8988T (cell line): ENCODE data around the gene SHROOM2.

Source experiments
- DNase-seq: peaks from one replicate; pipeline ENCODE4 v3.0.0; 2011

The SHROOM2 gene

DNA sequence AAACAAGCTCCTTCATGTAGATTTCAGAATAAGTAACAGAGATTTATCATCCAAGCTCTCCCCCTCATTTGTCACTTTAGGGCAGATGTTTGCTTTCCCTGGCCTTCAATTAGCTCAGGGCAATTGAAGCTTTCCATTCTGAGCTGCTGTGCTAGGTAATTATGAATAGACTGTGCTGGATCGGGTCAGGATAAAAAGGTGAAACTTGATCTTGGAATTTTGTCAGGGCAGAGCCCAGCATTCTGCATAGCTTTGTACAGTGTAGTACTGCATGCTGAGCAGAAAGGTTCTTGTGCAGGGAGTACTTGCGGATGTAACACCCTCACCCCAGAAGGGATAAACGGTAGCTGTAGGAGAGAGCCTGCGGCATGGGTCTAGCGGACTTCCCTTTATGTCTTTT is 116.9 kb downstream of the SHROOM2 start:
- no peak for DNase-seq

DNA sequence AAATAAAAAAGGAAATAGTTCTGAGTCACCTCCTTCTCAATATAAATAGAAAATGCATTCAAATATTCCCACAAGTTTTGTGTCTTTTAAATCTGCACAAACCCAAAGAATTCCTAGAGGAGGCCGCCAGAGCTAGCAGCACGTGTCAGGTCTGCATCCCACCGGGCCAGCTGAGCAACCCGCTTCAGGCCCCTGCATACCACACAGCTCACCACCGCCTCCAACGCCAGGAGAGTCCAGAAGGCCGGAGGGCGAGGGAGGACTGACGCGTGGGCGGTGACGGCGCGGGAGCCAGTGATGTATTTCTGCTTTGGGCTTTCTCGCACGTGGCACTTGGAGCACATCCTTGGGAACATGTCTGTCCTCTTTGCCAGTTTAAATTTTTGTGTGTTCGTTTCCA is 119.1 kb downstream of the SHROOM2 start:
- DNase-seq, result no peak

DNA sequence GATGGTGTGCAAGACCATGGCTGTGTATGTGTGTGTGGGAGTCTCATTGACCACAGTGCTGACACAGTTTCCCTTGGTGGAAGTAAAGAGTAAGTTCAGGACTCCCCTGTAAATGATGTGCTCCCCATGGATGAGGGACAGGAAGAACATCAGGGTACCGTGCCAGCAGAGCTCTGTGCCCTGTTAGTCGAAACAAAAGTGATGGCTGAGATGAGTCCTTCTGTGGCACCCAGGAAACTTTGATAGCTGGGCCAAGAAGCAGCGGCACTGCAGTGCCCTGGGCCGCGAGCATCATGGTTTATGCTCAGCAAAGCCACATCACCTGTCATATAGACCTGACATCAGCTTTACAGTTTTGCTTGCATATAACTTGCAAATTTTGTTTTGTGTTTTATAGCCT is 119.5 kb downstream of the SHROOM2 start:
- DNase-seq, result no peak

DNA sequence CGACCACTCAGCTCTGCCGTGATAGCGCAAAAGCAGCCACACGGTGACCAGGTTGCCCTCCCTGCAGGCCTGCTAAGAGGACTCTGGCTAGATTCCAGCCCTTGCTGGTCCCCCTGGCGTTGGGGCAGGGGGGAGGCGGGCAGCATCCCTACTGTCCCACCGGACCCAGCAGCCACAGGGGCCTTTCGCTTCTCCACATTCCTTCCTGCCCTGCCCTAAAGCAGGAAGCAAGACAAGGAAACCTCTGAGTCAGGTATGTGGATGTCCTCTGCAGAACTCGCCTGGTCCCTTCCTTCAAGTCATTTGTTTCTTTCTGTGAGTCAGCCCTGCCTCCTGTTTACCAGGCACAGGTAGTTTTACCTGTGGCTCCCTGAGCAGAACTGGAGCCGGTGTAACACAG is 120.7 kb downstream of the SHROOM2 start:
- no peak for DNase-seq

DNA sequence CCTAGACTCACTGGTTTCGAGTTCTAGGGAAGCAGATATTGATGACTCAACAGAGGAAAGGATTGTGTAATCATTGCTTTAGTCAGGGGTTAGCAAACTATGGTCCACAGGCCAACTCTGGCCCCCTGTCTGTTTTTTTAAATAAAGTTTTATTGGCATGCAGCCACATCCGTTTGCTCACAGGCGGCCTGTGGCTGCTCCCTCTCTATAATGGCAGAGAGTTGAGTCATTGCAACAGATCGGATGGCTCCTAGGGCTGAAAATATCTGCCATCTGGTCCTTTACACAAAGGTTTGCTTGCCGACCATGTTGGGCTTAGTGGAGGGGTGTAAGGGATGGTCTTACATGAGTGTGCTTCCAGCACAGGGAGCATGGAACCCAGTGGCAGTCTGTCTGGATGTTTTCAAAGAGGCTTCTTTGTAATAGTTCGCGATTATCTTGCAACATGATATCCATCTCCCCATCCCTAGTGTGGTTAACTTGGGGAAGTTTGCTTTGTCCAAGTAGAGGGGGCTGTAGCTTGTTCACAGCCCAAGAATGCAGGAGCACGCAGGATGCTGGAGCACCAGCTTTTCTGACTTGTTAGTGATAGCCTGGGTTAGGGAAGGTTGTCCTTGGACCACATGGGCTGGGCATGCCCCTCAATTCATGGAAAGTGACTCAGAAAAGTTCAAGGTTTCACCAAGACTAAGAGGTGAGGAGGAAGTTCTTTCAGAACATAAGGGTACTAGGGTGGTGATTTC is 121.6 kb downstream of the SHROOM2 start:
- DNase-seq, result no peak

DNA sequence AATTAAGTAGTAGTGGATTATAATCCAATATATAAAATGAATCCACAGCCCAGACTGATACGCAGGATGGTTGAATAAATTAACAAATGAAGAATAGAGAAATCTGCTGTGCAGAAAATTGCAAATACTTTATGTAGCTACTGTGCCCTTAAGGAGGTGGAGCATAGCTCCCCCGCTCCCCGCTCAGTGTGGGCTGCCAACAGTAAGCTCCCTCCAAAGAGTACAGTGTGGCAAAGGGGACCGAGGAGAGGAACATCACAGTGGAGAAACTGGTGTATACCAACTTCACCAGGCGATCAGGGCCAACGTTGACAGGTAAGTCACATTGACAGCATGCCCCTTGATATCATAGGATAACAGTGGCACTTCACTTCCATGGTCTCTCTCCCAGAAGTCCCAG is 123.0 kb downstream of the SHROOM2 start:
- DNase-seq, result no peak

DNA sequence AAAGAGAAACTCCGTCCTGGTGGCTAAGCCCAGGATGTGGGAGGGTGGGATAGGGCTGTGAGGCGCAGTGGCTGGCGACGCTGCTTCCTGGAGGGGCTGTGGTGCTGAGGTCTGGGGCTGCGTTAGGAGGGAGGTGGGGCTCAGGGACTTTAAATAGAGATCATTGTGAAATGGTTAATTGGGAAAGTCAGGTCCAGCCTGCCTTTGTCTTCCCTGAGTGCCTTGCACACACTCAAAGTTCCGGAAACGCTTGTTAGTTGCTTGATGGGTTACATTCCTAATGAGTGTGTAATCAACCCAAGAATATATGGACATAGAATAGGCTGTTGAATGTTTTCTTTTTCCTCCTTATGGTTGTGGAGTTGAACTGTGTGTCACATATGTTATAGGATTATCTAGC is 125.3 kb downstream of the SHROOM2 start:
- DNase-seq, result no peak

DNA sequence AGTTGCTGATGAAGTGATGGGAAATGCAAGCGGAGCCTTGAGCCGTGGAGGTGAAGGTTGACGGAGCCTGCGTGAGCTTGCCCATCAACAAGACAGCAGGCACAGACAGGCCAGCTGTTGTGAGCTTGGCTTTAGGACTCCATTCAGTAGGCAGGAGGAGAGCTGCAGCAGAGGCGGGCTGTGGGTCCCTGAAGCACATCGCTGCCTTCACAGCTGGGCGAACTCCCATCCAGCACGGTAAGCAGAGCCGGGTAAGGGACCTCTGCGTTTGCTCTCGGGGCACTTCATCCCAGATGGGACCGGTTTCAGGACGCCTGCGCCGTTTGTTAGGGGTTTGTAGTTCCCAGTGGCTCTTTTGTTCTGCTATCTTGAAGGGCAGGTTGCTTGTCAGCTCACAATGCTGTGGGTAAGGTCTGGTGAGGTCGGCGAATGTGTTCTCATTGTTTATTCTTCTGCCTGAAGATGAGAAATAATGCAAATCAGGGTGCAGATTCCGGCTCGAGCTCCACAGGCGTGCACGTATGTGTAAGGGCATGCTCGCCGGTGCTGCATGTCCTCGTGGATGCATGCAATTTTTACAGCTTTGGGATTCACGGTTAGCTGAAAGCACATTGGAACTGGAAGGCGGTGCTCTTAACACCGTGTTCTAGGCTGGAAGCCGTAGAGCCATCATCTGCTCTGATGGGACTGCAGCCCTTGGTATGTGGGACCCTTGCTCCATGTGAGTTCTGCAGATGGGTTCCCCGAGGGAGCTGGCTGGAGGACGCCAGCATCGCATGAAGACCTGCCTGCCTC is 126.3 kb downstream of the SHROOM2 start:
- no peak for DNase-seq

DNA sequence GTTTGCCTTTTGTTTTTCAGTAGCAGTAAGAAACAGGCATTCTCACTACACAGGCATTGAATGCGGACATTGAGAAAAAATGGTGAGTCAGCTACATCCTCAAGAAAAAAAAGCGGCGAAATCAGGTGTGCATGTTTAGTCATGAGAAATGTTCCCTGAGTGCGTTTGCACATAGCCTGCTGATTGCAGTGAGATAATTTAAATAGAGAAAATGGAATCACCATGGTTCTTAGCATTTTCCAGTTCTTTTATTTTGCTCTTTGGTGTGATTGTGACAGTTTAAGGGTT is 126.9 kb downstream of the SHROOM2 start:
- no peak for DNase-seq

DNA sequence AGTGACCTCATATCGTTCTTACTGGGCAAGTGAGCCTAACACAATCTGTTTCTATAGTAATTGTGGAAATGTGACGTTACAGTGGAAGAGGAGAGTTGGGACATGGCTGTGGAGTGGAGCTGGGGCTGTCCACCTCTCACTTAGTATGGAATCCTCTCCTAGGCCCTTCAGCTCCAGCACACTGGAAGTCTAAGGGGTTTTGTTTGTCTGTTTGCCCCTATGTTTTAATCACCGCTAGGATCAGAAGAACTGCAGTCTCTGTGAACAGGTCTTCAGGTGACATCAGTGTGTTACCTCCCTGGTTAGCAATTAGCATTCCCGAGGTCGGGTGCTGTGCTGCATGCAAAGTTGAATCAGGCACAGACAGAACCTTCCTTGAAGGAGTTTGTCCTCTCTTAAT is 131.6 kb downstream of the SHROOM2 start:
- DNase-seq, result no peak

DNA sequence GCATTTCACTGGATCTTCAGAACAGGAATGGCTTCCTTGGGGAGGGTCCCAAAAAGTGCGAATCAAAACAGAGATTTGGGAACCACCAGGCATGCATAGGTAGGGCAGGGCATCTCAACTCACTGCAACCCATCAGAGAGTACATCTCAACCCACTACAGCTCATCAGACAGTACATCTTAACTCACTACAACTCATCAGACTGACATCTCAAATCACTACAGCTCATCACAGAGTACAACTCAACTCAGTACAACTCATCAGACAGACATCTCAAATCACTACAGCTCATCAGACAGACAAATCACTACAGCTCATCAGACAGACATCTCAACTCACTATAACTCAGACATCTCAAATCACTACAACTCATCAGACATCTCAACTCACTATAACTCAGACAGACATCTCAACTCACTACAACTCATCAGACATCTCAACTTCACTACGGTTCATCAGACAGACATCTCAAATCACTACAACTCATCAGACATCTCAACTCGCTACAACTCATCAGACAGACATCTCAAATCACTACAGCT is 133.5 kb downstream of the SHROOM2 start:
- DNase-seq, result no peak

DNA sequence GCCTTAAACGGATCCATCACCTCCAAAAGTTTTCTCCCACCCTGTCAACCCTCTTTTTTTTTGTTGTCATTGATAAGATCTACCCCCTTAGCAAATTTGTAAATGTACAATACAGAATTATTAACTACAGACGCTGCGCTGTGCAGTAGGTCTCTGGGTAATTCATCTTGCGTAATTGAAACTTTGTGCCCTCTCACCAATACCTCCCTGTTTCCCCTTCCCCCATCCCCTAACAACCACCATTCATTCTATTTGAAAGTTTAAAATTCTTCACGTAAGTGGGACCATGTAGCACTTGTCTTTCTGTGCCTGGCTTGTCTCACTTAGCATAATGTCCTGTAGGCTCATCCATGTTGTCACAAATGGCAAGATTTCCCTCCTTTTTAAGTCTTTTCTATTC is 135.2 kb downstream of the SHROOM2 start:
- DNase-seq, result no peak

DNA sequence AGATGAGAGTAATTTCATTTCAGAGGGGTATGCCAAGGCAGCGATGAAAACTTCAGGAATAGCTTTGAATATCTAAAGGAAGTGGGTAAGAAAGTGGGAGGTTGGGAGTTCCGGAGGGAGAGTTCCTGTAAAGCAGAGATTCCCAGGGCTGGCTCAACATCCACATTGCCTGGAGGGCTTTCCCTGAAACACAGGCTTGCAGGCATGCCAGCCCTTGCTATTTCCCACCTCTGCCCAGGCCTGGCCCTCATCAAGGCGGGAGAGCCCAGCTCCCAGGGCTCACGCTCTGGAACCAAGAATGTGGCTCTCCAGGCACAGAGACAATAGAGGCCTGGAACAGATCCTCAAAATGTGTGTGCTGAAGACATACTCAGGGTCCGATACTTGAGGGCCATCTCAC is 137.1 kb downstream of the SHROOM2 start:
- DNase-seq, result no peak

DNA sequence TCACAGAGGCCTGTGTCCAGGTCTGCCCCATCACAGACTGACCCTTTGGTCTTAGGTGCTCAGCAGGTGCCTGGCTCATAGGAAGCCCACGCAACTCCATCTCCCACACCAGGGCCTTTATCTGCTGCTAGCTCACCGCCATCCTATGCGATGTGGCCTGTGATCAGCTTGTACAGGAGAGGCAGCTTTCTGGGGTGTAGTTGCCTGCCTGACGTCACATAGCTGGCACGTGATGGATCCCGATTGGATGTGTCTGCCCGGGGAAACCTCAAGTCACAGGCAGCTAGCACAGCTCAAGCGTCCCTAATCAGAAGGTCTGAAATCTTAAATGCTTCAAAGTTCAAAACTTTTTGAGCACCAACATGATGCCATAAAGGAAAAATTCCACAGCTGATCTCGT is 139.8 kb downstream of the SHROOM2 start:
- no peak for DNase-seq

DNA sequence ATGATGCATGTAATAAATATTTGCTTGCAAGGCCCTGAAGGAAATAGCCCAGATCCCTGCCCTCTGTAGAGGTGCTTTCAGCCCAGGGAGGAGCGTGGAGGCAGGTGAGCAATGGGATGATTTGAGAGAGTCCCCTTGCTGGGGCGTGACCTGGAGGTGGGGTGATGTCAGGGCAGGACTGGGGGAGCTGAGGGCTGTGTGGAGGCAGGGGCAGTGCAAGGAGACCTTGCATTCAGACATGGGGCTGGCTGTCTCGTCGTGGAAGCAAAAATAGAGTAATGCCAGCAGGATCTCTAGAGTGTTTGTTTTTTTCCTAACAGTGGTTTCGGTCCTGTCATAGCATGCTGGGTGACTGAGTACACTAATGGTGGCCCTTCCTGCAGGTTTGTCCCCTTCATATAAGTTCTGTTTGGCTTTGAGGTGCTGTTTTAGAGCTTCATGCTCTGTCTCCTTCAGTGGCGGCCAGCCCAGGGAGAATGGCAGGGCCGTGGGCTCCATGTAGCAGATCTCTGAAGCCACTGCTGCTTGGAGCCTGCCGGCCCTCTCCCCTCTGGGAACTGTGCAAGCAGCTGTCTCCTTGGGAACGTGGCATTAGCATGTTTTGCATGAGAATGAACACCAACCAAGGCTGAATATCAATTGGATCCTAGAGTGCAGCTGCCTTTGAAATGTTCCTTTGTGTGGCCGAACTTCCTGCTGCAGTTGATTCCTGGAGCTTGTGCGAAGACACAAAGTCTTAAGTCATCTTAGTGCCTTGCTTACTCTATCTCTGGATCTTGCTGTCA is 141.7 kb downstream of the SHROOM2 start:
- no peak for DNase-seq

DNA sequence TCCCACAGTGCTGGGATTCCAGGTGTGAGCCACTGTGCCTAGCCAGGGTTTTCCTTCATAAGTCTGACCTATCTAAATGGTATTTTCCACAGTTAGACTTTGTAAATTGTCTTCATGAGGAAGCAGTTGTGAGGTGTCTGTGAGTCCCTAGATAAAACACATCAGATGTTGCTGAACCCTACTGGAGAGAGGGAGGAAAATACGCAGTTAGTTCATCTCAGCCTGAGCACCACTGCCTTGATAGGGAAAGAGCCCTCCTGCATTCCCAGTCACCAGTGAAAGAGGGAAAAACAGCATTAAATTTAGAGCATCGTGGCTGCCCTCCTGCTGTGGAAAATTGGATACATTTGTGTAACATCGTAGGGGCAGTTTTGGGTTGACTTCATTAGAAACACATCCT is 149.2 kb downstream of the SHROOM2 start:
- no peak for DNase-seq

DNA sequence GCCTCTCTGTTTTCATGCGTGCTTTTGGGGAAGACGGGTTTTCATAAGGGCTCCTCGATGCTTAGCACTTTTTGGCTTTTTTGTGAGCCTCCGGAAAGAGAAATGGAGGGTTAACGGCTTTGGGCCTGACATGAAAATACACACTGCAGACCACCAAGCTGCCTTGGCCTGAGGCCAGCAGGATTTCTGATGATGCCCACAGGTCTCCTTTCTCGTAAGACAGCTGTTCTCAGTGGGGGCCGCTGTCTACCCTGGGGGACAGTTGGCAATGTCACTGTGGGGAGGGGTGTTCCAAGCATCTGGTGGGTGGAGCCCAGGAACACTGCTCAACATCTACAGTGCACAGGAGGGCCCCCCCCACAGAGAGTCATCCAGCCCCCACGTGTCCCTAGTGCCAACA is 151.5 kb downstream of the SHROOM2 start:
- no peak for DNase-seq

DNA sequence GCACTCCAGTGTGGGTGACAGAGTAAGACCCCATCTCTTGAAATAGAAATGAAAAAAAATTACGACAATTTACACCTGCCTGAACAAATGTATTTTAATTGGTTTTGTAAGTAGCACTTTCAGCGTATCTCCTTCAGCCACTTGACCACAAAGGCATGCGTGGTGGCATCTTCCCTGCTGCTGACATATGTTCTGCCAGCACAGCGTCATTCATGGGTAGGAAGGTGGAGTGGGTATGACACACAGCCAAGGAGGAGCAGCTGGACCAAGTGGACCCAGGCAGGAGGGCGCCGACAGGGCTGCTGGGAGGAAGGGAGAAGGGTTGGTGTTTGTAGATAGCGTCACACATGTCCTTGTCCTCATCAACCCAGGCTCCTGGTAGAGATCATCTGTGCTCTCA is 152.3 kb downstream of the SHROOM2 start:
- DNase-seq, result no peak

DNA sequence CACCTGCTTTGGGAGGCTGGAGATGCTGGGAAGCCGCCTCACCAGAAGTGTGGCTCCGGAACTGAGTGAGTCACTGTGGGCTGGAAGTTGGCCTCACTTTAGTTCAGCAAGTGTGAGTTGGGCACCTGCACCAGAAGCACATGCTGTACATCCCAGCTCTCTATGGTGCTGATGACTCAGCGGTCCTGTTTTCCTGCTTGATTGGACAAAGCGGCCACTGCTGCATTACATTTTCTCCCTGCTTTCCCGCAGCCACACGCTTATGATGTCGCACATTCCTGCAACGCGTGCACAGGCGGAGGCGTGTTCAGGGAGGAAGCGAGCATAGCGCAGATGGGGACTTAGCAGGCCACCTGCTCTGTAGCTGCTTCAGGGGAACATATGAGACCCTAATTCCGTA is 154.2 kb downstream of the SHROOM2 start:
- DNase-seq, result peak; percentile 39

DNA sequence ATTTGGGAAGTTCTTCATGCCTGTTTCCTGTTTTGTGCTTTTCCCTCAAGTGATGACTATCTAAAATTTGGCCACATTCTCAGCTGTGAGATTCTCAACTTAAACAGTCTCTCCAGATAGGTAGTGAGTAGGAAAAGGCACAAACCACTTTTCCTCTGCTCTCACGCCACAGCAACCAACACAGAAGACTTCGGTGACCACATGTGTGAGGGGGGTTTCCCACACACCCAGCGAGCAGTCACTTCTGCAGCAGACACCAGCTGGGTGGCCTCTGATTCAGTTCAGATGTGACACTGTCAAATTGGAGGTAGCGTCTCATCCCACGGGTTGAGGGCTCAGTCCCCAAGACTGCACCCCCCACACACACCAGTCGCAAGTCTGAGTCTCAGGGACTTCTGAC is 155.9 kb downstream of the SHROOM2 start:
- no peak for DNase-seq

DNA sequence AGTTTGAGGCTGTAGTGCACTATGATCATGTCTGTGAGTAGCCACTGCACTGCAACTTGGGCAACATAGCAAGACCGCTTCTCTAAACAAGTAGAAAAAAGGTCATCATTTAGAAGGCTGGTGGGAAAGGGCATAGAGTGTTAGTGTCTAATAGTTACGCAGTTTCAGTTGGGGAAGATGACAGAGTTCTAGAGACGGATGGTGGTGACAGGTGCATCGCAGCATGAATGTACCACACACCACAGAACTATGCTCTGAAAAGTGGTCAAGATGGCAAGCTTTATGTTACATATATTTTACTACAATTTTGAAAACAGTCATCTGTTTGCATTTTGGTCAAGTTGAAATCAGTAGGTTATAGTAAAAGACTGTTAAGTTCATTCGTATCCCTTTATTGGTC is 157.2 kb downstream of the SHROOM2 start:
- DNase-seq, result no peak

DNA sequence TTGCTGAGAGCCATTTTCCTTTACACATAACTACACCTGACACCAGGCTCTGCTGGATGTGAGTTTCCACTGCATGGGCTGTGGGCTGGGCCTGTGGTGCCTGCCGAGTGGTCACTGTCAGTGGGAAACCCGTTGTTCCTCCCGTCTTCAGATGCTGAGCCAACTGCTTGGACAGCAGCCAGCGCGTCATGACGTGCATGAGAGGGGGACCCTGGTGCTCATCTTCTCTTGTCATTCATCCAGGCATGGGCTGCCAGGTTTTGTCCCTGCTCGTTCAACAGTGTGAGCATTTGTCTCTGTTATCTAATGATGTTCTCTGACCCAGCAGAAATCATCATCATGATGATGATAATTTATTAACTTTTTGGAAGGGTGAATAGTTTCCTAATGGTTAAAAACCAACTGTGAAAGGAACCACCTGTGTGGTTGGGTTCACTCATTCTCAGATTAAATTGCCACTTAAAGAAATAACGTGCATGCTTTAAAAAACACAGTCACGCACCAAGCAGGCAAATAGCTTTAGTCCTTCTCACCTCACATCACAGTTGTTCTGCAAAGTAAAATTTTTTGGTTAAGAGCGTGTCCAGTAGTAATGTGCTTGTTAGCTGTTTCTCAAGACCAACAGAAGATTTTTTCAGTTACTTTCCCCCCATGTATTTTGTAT is 161.0 kb downstream of the SHROOM2 start:
- no peak for DNase-seq

DNA sequence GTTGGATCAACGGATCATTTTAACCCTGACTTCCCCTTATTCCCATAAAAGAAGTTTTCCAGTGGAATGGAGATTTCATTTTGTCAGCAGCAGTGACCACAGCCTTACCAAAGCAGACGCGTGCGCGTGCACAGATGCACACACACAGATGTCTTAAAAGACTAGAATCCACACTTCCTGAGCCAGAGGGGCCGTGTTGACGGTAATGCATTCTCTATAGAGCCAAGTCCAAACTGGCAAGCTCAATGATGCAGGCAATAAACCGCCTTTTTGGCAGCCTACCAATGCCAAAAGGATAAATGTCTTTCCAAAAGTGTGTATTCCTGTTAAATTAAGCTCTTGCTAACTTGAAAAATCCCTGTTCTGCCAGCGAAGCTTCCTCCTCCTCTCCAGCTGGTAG is 162.2 kb downstream of the SHROOM2 start:
- no peak for DNase-seq
